ENCODE results near the gene PDZD2.

Gene PDZD2

GRCh38 chr5:32130865-32131264 lies 491.9 kb downstream of the PDZD2 start:
- H3K4me3 ChIP-seq (ENCODE audit: low read depth, low read length): no peak overlapping the region
- TF ChIP-seq, protein P1, sequence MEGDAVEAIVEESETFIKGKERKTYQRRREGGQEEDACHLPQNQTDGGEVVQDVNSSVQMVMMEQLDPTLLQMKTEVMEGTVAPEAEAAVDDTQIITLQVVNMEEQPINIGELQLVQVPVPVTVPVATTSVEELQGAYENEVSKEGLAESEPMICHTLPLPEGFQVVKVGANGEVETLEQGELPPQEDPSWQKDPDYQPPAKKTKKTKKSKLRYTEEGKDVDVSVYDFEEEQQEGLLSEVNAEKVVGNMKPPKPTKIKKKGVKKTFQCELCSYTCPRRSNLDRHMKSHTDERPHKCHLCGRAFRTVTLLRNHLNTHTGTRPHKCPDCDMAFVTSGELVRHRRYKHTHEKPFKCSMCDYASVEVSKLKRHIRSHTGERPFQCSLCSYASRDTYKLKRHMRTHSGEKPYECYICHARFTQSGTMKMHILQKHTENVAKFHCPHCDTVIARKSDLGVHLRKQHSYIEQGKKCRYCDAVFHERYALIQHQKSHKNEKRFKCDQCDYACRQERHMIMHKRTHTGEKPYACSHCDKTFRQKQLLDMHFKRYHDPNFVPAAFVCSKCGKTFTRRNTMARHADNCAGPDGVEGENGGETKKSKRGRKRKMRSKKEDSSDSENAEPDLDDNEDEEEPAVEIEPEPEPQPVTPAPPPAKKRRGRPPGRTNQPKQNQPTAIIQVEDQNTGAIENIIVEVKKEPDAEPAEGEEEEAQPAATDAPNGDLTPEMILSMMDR (IDR thresholded peaks at IDR 0.05; ENCODE audit: low read depth, low read length): no peak

- TF ChIP-seq, protein P1 (IDR thresholded peaks at IDR 0.05; ENCODE audit: low read depth, low read length): no peak
- no peak overlapping the region for H3K4me3 ChIP-seq (ENCODE audit: low read depth, low read length)
These were observed 492.7 kb downstream of the PDZD2 start for GRCh38 chr5:32131604-32132003.

GRCh38 chr5:32132757-32133156 lies 493.8 kb downstream of the PDZD2 start:
- TF ChIP-seq, protein P1 (IDR thresholded peaks at IDR 0.05; ENCODE audit: low read depth, low read length): no peak
- H3K4me3 ChIP-seq (ENCODE audit: low read depth, low read length): no peak overlapping the region

DNA sequence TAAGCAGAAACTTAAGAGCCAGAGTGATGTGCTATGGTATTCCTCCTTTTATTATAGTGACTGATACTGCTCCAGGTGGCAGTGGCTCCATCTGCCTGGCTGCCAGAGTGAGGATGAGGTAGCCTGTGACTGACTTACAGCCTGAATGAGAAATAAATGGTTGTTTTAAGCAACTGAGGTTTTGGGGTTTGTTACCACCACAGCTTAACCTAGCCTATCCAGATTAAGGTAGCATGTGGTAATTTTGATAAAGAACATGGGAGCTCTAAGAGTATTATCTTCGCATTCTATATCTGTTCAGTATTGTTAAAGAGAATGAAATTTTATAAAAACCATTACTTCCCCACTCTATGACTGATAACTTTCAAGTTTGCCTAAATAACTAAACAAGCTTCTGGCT lies 496.2 kb downstream of the PDZD2 start:
- TF ChIP-seq, protein P1 (IDR thresholded peaks at IDR 0.05; ENCODE audit: low read depth, low read length): no peak
- no peak overlapping the region for H3K4me3 ChIP-seq (ENCODE audit: low read depth, low read length)

GRCh38 chr5:32136342-32136741 lies 497.4 kb downstream of the PDZD2 start:
- no peak overlapping the region for H3K4me3 ChIP-seq (ENCODE audit: low read depth, low read length)
- TF ChIP-seq, protein P1 (IDR thresholded peaks at IDR 0.05; ENCODE audit: low read depth, low read length): no peak

- H3K4me3 ChIP-seq (ENCODE audit: low read depth, low read length): no peak overlapping the region
These were observed 500.0 kb downstream of the PDZD2 start for GRCh38 chr5:32138839-32139493.

More at GRCh38 chr5:32138839-32139493, 500.0 kb downstream of the PDZD2 start:
- TF ChIP-seq, protein P1 (IDR thresholded peaks at IDR 0.05; ENCODE audit: low read depth, low read length): no peak

All from WI38 (cell line).